SK-N-SH (cell line): Measurements from ENCODE around the gene CTTN. TPM values are rescaled to one million over a fixed set of nuclear protein-coding genes. Genes with fewer than 3 reads are reported as not detected.

Source experiments
- CTCF ChIA-PET: fragments of 300-600, 350-600 bp; formaldehyde crosslinking; extraction: SDS; loops from one replicate; lab custom pipeline; 2021; lab: Yijun Ruan, JAX
- POLR2A ChIA-PET: fragments of 350-600 bp; sonication (Branson Sonifier 250); formaldehyde crosslinking; extraction: SDS; loops from one replicate; lab custom pipeline; 2020; ENCODE audit warnings: antibody characterized with exemption, inconsistent platforms; lab: Yijun Ruan, JAX
- DNase-seq: peaks from one replicate; pipeline ENCODE4 v3.0.0; 2012
- H2AFZ ChIP-seq: fragments of 200-600 bp; sonication (generic); 2 replicates; pipeline ENCODE4 v1.8.1; 2016; ENCODE audit warnings: antibody characterized with exemption, mild to moderate bottlenecking, low read depth
- H3F3A ChIP-seq: fragments of 200-600 bp; sonication (generic); replicated peaks from 2 replicates; pipeline ENCODE3; 2016; ENCODE audit warnings: antibody characterized with exemption, mild to moderate bottlenecking; ENCODE audit not compliant: insufficient read depth
- H3K27ac ChIP-seq, 2 experiments: fragments of 200-500 bp in 1 of 2; fragments of 200-600 bp in 1 of 2; sonication (Bioruptor generic) in 1 of 2; sonication (generic), shearing (Covaris generic) in 1 of 2; 2 replicates each; pipeline versions ENCODE4 v1.5.1 to v1.6.1; 2014 to 2016; ENCODE audit warnings: low read depth in 2 of 2, inconsistent platforms in 1 of 2, low read length in 1 of 2, mild to moderate bottlenecking in 1 of 2, mixed read lengths in 1 of 2
- H3K27me3 ChIP-seq: fragments of 200-600 bp; sonication (generic), shearing (Covaris generic); 2 replicates; pipeline ENCODE4 v1.6.1; 2016; ENCODE audit warnings: mixed run types; ENCODE audit not compliant: insufficient read depth
- H3K36me3 ChIP-seq, 2 experiments: fragments of 200-500 bp in 1 of 2; fragments of 200-600 bp in 1 of 2; sonication (Bioruptor generic) in 1 of 2; sonication (generic) in 1 of 2; replicated peaks in 1 of 2; 2 replicates each; pipeline versions ENCODE3 to v1.5.1; 2014 to 2016; ENCODE audit warnings: low read length in 1 of 2, mild to moderate bottlenecking in 1 of 2; ENCODE audit not compliant: insufficient read depth in 2 of 2, control insufficient read depth in 1 of 2
- H3K4me1 ChIP-seq, 2 experiments: fragments of 200-500 bp in 1 of 2; fragments of 200-600 bp in 1 of 2; sonication (Bioruptor generic) in 1 of 2; sonication (generic), shearing (Covaris generic) in 1 of 2; 2 replicates each; pipeline versions ENCODE4 v1.5.1 to v1.6.1; 2014 to 2016; ENCODE audit warnings: low read depth in 1 of 2, low read length in 1 of 2, mixed run types in 1 of 2; ENCODE audit not compliant: insufficient read depth in 2 of 2, control insufficient read depth in 1 of 2
- H3K4me2 ChIP-seq: fragments of 200-600 bp; sonication (generic), shearing (Covaris generic); 2 replicates; pipeline ENCODE4 v1.6.1; 2017; ENCODE audit warnings: mixed run types
- H3K4me3 ChIP-seq, 2 experiments: fragments of 200-500 bp in 1 of 2; fragments of 200-600 bp in 1 of 2; sonication (Bioruptor generic) in 1 of 2; sonication (generic), shearing (Covaris generic) in 1 of 2; 2 replicates each; pipeline versions ENCODE4 v1.5.1 to v1.8.1; 2014 to 2016; ENCODE audit warnings: low read depth in 2 of 2, inconsistent platforms in 1 of 2, low read length in 1 of 2, mild to moderate bottlenecking in 1 of 2, mixed read lengths in 1 of 2, moderate library complexity in 1 of 2
- H3K79me2 ChIP-seq: fragments of 200-600 bp; sonication (generic); 2 replicates; pipeline ENCODE4 v1.8.1; 2017; ENCODE audit warnings: mild to moderate bottlenecking; ENCODE audit not compliant: insufficient read depth
- H3K9ac ChIP-seq: fragments of 200-600 bp; sonication (generic); 2 replicates; pipeline ENCODE4 v1.6.1; 2017; ENCODE audit warnings: mixed run types
- H3K9me2 ChIP-seq: fragments of 200-600 bp; sonication (generic); 2 replicates; pipeline ENCODE4 v1.6.1; 2017; ENCODE audit warnings: mixed run types
- H3K9me3 ChIP-seq: fragments of 200-600 bp; sonication (generic); 2 replicates; pipeline ENCODE4 v1.6.1; 2017; ENCODE audit warnings: mixed run types, mild to moderate bottlenecking, moderate library complexity
- H4K20me1 ChIP-seq: fragments of 200-600 bp; sonication (generic); 2 replicates; pipeline ENCODE4 v1.6.1; 2017; ENCODE audit warnings: mild to moderate bottlenecking, mixed run types; ENCODE audit not compliant: insufficient read depth
- FOXJ3 ChIP-seq: sonication (generic); formaldehyde crosslinking; IDR thresholded peaks from 2 replicates; pipeline ENCODE4 v1.5.1; 2020; ENCODE audit warnings: mild to moderate bottlenecking, missing genetic modification reagents
- GATA2 ChIP-seq: sonication (generic); formaldehyde crosslinking; IDR thresholded peaks from 2 replicates; pipeline ENCODE4 v1.5.0; 2020; ENCODE audit warnings: mild to moderate bottlenecking, missing genetic modification reagents
- IRF3 ChIP-seq: fragments of 150-350 bp; IDR thresholded peaks from 2 replicates; pipeline ENCODE4 v1.6.1; 2016; ENCODE audit warnings: mild to moderate bottlenecking, low read depth, low read length
- JUND ChIP-seq: IDR thresholded peaks from 2 replicates; pipeline ENCODE4 v1.4.0; 2012
- MEF2A ChIP-seq: IDR thresholded peaks from 2 replicates; pipeline ENCODE4 v1.4.0; 2012; ENCODE audit warnings: low read depth, borderline replicate concordance
- NFIC ChIP-seq: IDR thresholded peaks from 2 replicates; pipeline ENCODE4 v1.4.0; 2012; ENCODE audit warnings: borderline replicate concordance
- RAD21 ChIP-seq: IDR thresholded peaks from 2 replicates; pipeline ENCODE4 v1.6.1; 2012; ENCODE audit warnings: mild to moderate bottlenecking, low read length
- RCOR1 ChIP-seq: fragments of 150-350 bp; IDR thresholded peaks from 2 replicates; pipeline ENCODE4 v1.6.1; 2017; ENCODE audit warnings: antibody characterized with exemption, low read length
- REST ChIP-seq: IDR thresholded peaks from 2 replicates; pipeline ENCODE4 v1.6.1; 2012; ENCODE audit warnings: mild to moderate bottlenecking, low read depth, low read length, moderate library complexity
- TAF1 ChIP-seq: IDR thresholded peaks from 2 replicates; pipeline ENCODE4 v1.6.1; 2012; ENCODE audit warnings: low read depth, mild to moderate bottlenecking, low read length, moderate library complexity, borderline replicate concordance
- TCF12 ChIP-seq: IDR thresholded peaks from 2 replicates; pipeline ENCODE4 v1.4.0; 2012
- USF1 ChIP-seq: IDR thresholded peaks from 2 replicates; pipeline ENCODE4 v1.4.0; 2012; ENCODE audit warnings: low read depth, borderline replicate concordance
- USF2 ChIP-seq: fragments of 150-350 bp; IDR thresholded peaks from 2 replicates; pipeline ENCODE4 v1.6.1; 2017; ENCODE audit warnings: antibody characterized with exemption, low read length, low read depth, borderline replicate concordance
- YY1 ChIP-seq: IDR thresholded peaks from 2 replicates; pipeline ENCODE4 v1.4.0; 2012; ENCODE audit warnings: low read depth, mild to moderate bottlenecking
- ZBTB33 ChIP-seq: IDR thresholded peaks from 2 replicates; pipeline ENCODE4 v1.4.0; 2012; ENCODE audit warnings: low read depth, borderline replicate concordance
- WGBS: methylation state at CpG from one replicate; pipeline ENCODE4 v1.1.6; 2017; ENCODE audit warnings: low lambda C conversion rate; 5-methylcytosine and 5-hydroxymethylcytosine counted together
- polyA plus RNA-seq, 3 experiments: library from polyadenylated mRNA; depleted of rRNA; stranded (reverse); fragments of >200 nt; gene quantifications; 2 replicates each; pipeline ENCODE4 v1.2.3, GENCODE V29; 2012
- TF ChIP-seq, protein P1 (sequence below): fragments of 200-600 bp; sonication (generic); IDR thresholded peaks from 2 replicates; pipeline ENCODE4 v1.6.1; 2017; ENCODE audit warnings: antibody characterized with exemption, mild to moderate bottlenecking, moderate library complexity

CTTN gene
- polyA plus RNA-seq, 1 of the 3 experiments (the other 2 are of a cell fraction) = 243 TPM

DNA sequence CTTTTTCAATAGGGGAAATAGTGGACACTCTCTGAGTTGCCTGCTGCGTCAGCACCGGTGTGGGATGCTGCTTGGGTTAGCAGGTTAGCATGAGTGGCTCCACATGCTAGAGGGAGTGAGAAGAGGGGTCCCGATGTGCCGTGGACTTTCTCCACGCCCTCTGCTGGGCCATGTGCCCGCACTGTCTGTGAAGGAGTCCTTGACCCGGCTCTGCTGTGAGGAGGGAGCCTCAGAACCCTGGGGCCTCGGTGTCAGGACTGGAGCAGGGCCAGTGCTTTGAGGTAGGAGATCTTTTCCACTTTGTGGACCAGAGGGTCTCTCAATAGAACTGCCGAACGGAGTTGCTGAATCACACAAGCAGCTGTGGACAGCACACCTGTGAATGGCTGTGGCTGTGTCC lies 14.8 kb downstream of the CTTN start (continued):
- TF ChIP-seq ZBTB33 = no peak
- no peak for TF ChIP-seq USF1
- TF ChIP-seq RCOR1 = no peak

GRCh38 chr11:70414341-70415100 lies 16.2 kb downstream of the CTTN start:
- H3K27me3 ChIP-seq = no peaks in the 10 kb centered on the region
- DNase-seq = no peak
- ChIA-PET POLR2A (interaction anchor here (0.7 kb wide), 1 partner anchor 15 kb away, joined by 3 read pairs; no protein-coding TSS in a partner anchor), CTCF (no interaction called here)
- H3K9me2 ChIP-seq = no peaks in the 10 kb centered on the region
- no peak overlapping the region for H3K4me2 ChIP-seq
- peaks cover 10% of the 10 kb centered on the region for H3F3A ChIP-seq
- H3K4me1 ChIP-seq = no peaks in the 10 kb centered on the region; a peak in 1 of 4 replicates
- no peak overlapping the region for H3K27ac ChIP-seq
- H3K36me3 ChIP-seq = peaks cover 61 to 84% of the 10 kb centered on the region in 2 experiments
- peaks cover 47% of the 10 kb centered on the region; the same call in 1 of the 2 replicates for H4K20me1 ChIP-seq
- WGBS = 90% methylated on average over 23 of the region's 28 CpGs
- peaks cover 61% of the 10 kb centered on the region; the same call in 1 of the 2 replicates for H3K79me2 ChIP-seq
- H2AFZ ChIP-seq = no peak overlapping the region
- H3K4me3 ChIP-seq = no peak overlapping the region
- TF ChIP-seq MEF2A (no peak), FOXJ3 (no peak), RAD21 (no peak), NFIC (no peak), TAF1 (no peak), YY1 (no peak), REST (no peak), USF1 (no peak), IRF3 (no peak), TCF12 (no peak), GATA2 (CRISPR knock-in tag) (no peak), USF2 (no peak), JUND (no peak)
- TF ChIP-seq, protein P1, sequence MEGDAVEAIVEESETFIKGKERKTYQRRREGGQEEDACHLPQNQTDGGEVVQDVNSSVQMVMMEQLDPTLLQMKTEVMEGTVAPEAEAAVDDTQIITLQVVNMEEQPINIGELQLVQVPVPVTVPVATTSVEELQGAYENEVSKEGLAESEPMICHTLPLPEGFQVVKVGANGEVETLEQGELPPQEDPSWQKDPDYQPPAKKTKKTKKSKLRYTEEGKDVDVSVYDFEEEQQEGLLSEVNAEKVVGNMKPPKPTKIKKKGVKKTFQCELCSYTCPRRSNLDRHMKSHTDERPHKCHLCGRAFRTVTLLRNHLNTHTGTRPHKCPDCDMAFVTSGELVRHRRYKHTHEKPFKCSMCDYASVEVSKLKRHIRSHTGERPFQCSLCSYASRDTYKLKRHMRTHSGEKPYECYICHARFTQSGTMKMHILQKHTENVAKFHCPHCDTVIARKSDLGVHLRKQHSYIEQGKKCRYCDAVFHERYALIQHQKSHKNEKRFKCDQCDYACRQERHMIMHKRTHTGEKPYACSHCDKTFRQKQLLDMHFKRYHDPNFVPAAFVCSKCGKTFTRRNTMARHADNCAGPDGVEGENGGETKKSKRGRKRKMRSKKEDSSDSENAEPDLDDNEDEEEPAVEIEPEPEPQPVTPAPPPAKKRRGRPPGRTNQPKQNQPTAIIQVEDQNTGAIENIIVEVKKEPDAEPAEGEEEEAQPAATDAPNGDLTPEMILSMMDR = no peak
- no peaks in the 10 kb centered on the region for H3K9me3 ChIP-seq
- H3K9ac ChIP-seq = no peak overlapping the region
